PC-9 (cell line): ENCODE measurements around the gene LRRC3C.

ENCODE experiments used
- EZH2 ChIP-seq: fragments of 200-600 bp; sonication (generic); IDR thresholded peaks from 2 replicates; pipeline ENCODE4 v1.8.0; 2017; ENCODE audit warnings: antibody characterized with exemption, low read depth
- TF ChIP-seq, protein P1 (sequence below): fragments of 200-600 bp; sonication (generic); conservative IDR thresholded peaks from 2 replicates; pipeline ENCODE4 v1.6.1; 2017; ENCODE audit warnings: mixed run types, antibody characterized with exemption, mild to moderate bottlenecking, moderate library complexity

DNA sequence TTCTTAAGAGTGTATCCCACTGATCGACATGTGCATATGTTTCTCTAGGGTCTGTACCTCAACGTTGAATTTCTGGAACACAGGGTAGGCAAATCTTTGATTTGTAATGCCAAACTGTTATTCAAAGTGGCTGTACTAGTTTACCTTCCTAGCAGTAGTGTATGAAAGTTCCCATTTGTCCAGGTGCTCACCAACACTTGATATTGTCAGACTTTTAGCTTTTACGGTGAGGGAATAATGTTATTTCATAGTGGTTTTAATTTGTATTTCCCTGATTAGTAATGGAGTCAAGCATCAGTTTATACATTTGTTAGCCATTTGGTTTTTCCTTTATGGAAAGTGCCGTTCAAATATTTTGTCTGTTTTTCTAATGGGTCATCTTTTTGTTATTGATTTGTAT lies 29.4 kb upstream of the LRRC3C start:
- TF ChIP-seq, protein P1, sequence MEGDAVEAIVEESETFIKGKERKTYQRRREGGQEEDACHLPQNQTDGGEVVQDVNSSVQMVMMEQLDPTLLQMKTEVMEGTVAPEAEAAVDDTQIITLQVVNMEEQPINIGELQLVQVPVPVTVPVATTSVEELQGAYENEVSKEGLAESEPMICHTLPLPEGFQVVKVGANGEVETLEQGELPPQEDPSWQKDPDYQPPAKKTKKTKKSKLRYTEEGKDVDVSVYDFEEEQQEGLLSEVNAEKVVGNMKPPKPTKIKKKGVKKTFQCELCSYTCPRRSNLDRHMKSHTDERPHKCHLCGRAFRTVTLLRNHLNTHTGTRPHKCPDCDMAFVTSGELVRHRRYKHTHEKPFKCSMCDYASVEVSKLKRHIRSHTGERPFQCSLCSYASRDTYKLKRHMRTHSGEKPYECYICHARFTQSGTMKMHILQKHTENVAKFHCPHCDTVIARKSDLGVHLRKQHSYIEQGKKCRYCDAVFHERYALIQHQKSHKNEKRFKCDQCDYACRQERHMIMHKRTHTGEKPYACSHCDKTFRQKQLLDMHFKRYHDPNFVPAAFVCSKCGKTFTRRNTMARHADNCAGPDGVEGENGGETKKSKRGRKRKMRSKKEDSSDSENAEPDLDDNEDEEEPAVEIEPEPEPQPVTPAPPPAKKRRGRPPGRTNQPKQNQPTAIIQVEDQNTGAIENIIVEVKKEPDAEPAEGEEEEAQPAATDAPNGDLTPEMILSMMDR: no peak
- TF ChIP-seq EZH2: no peak
